ENCODE results near the gene DDIT4. TPM values are rescaled to one million over a fixed set of nuclear protein-coding genes. Genes with fewer than 3 reads are reported as not detected.

The DDIT4 gene
- total and polyA plus RNA-seq, 9 of the 15 experiments (the other 6 are each of a cell fraction or from before 2014, with no cell fraction given), result 8.2 to 675 (median 159) TPM

GRCh38 chr10:72239409-72239808 is 34.3 kb upstream of the DDIT4 start (continued):
- TF ChIP-seq ZNF347 (CRISPR knock-in tag; IDR thresholded peaks at IDR 0.05; ENCODE audit: low read depth) (no peak), THRB (CRISPR knock-in tag; conservative IDR thresholded peaks at IDR 0.05) (no peak), NR2F6 (CRISPR knock-in tag; IDR thresholded peaks at IDR 0.05) (no peak), GATAD2B (IDR thresholded peaks at IDR 0.05; ENCODE audit: borderline replicate concordance) (no peak), ARID4B (CRISPR knock-in tag; IDR thresholded peaks at IDR 0.05) (no peak), RFX5 (IDR thresholded peaks at IDR 0.05; ENCODE audit: low read depth, low read length) (no peak), ZNF41 (CRISPR knock-in tag; conservative IDR thresholded peaks at IDR 0.05) (no peak), TBP (optimal IDR thresholded peaks at IDR 0.05; ENCODE audit: low read depth, low read length) (no peak), MLX (CRISPR knock-in tag; conservative IDR thresholded peaks at IDR 0.05) (no peak), U2AF2 (optimal IDR thresholded peaks at IDR 0.05; ENCODE audit: low read depth, low read length) (no peak), POLR2A (conservative IDR thresholded peaks at IDR 0.05) (no peak), BMI1 (IDR thresholded peaks at IDR 0.05; ENCODE audit: low read length) (no peak)
